Kidney (tissue), 14 donors: Measurements from ENCODE around the gene ACTBL2. TPM values are rescaled to one million over a fixed set of nuclear protein-coding genes. Genes with fewer than 3 reads are reported as not detected.

ENCODE experiments used
- DNase-seq, 5 donors: peaks; one replicate each; pipeline ENCODE4 v3.0.0-alpha.2; 2013 to 2020
- FAIRE-seq: peaks from 2 replicates; lab custom pipeline; 2012; peaks lifted over from hg19 to GRCh38; lab: Jason Lieb, UNC
- H3K27ac ChIP-seq, 2 donors: one replicate each; pipeline ENCODE4 v1.7.0; 2013; ENCODE audit warnings: low read depth in 2 of 2, low read length in 2 of 2, inconsistent platforms in 1 of 2
- H3K27me3 ChIP-seq: one replicate; pipeline ENCODE4 v1.7.1; 2013; ENCODE audit warnings: low read length, inconsistent platforms; ENCODE audit not compliant: control insufficient read depth, insufficient read depth
- H3K36me3 ChIP-seq, 3 donors: one replicate each; pipeline versions ENCODE4 v1.7.0 to v1.7.1; 2013; ENCODE audit warnings: low read length in 3 of 3, control low read depth in 1 of 3, inconsistent platforms in 1 of 3; ENCODE audit not compliant: insufficient read depth in 3 of 3, control insufficient read depth in 2 of 3
- H3K4me1 ChIP-seq, 3 donors: one replicate each; pipeline versions ENCODE4 v1.7.0 to v1.7.1; 2013; ENCODE audit warnings: low read length in 3 of 3, inconsistent platforms in 1 of 3, low read depth in 1 of 3; ENCODE audit not compliant: control insufficient read depth in 2 of 3, insufficient read depth in 2 of 3
- H3K4me3 ChIP-seq, 3 donors: one replicate each; pipeline versions ENCODE4 v1.7.0 to v1.8.1; 2013; ENCODE audit warnings: low read length in 3 of 3, control low read depth in 1 of 3, inconsistent platforms in 1 of 3
- H3K9ac ChIP-seq, 3 donors: one replicate each; pipeline versions ENCODE4 v1.7.0 to v1.7.1; 2013; ENCODE audit warnings: low read length in 3 of 3, control low read depth in 1 of 3, inconsistent platforms in 1 of 3
- H3K9me3 ChIP-seq, 3 donors: one replicate each; pipeline versions ENCODE4 v1.7.0 to v1.7.1; 2013; ENCODE audit warnings: low read length in 3 of 3, control low read depth in 1 of 3, inconsistent platforms in 1 of 3; ENCODE audit not compliant: control insufficient read depth in 2 of 3, insufficient read depth in 1 of 3
- CTCF ChIP-seq: IDR thresholded peaks from 3 replicates; pipeline ENCODE4 v1.5.1; 2012; ENCODE audit warnings: mild to moderate bottlenecking, moderate library complexity, borderline replicate concordance; ENCODE audit not compliant: insufficient read depth; ENCODE audit errors: extremely low read depth
- intact Hi-C: fragments of 100-400 bp; cut with DNase I; formaldehyde crosslinking; loops from one replicate; pipeline ENCODE4 v1.11.1; 2022
- polyA plus RNA-seq: library from polyadenylated mRNA; stranded (reverse); fragments of 350-450 nt; fragmentation: Illumina TruSeq; extraction: RNeasy Lipid Tissue Mini Kit (QIAGEN cat#74804); gene quantifications from one replicate; pipeline ENCODE4 v1.2.3, GENCODE V29; 2014; ENCODE audit warnings: low read depth, low replicate concordance; ENCODE audit not compliant: insufficient read depth
- total RNA-seq: library from RNA; stranded (reverse); fragmentation: NEBNext Ultra II Directional; extraction: Animal tissue kit (Norgen Biotek cat#: 25700); gene quantifications from one replicate; pipeline ENCODE4 v1.2.1, GENCODE V29; 2021
- donor health status: control.
- donor health status: control.
- donor health status: control.
- donor health status: control.
- donor health status: control.
- donor health status: DM: yes; HTN: yes; CAD: no.
- donor health status: Normal renal cell carcinoma (clear cell type).

The ACTBL2 gene
- total and polyA plus RNA-seq, 2 donors from 2014 or later, result 0.13 TPM; not detected in 1

GRCh38 chr5:57508211-57508610 lies 25.6 kb upstream of the ACTBL2 start:
- TF ChIP-seq CTCF, result no peak
- H3K9me3 ChIP-seq, result no peaks in the 10 kb centered on the region
- intact Hi-C loops, result no loop called here
- peaks cover 0 to 2% (median 0%) of the 10 kb centered on the region in 3 donors for H3K4me1 ChIP-seq
- DNase-seq, result no peak
- no peak overlapping the region for H3K9ac ChIP-seq
- no peak overlapping the region for H3K4me3 ChIP-seq
- H3K36me3 ChIP-seq, result no peaks in the 10 kb centered on the region
- H3K27me3 ChIP-seq, result no peaks in the 10 kb centered on the region
- no peak for FAIRE-seq
- H3K27ac ChIP-seq, result no peak overlapping the region

- Histone ChIP-seq H3K4me3 (no peak overlapping the region), H3K36me3 (no peaks in the 10 kb centered on the region), H3K9ac (no peak overlapping the region), H3K9me3 (no peaks in the 10 kb centered on the region), H3K27ac (no peak overlapping the region), H3K4me1 (peaks cover 0 to 2% (median 0%) of the 10 kb centered on the region in 3 donors), H3K27me3 (no peaks in the 10 kb centered on the region)
- no peak for TF ChIP-seq CTCF
- FAIRE-seq, result no peak
- no peak for DNase-seq
- intact Hi-C loops, result no loop called here
Measured at GRCh38 chr5:57505272-57506200, 22.9 kb upstream of the ACTBL2 start.

GRCh38 chr5:57504357-57504756 lies 21.7 kb upstream of the ACTBL2 start:
- H3K36me3 ChIP-seq, result no peaks in the 10 kb centered on the region
- H3K9ac ChIP-seq, result no peak overlapping the region
- H3K9me3 ChIP-seq, result no peaks in the 10 kb centered on the region
- H3K4me3 ChIP-seq, result no peak overlapping the region
- no peak overlapping the region for H3K27ac ChIP-seq
- H3K27me3 ChIP-seq, result no peaks in the 10 kb centered on the region
- TF ChIP-seq CTCF, result no peak
- DNase-seq (no peak), FAIRE-seq (no peak)
- intact Hi-C loops, result no loop called here
- H3K4me1 ChIP-seq, result peaks cover 0 to 2% (median 0%) of the 10 kb centered on the region in 3 donors
